HEK293 (cell line): ENCODE results near the gene RIPOR3.

Experiments
- CTCF ChIA-PET: fragments of 350-600 bp; formaldehyde crosslinking; extraction: SDS; loops from one replicate; lab custom pipeline; 2021; ENCODE audit warnings: antibody characterized with exemption; lab: Yijun Ruan, JAX
- POLR2A ChIA-PET: fragments of 300-600 bp; formaldehyde crosslinking; extraction: SDS; loops from one replicate; lab custom pipeline; 2020; ENCODE audit warnings: antibody characterized with exemption, inconsistent platforms; lab: Yijun Ruan, JAX
- H3K27ac ChIP-seq: fragments of 200-500 bp; sonication (Bioruptor generic); 2 replicates; pipeline ENCODE4 v1.5.1; 2014; ENCODE audit warnings: low read depth, low read length, control low read depth, inconsistent platforms; ENCODE audit errors: extremely low read depth
- H3K36me3 ChIP-seq, 2 experiments: fragments of 200-500 bp in 1 of 2; sonication (Bioruptor generic) in 1 of 2; 1 replicate in 1 of 2; 2 replicates in 1 of 2; pipeline ENCODE4 v1.5.1; 2014 to 2017; ENCODE audit warnings: inconsistent platforms in 2 of 2, low read length in 2 of 2; ENCODE audit not compliant: control insufficient read depth in 2 of 2, insufficient read depth in 1 of 2
- H3K4me1 ChIP-seq: fragments of 200-500 bp; sonication (Bioruptor generic); 2 replicates; pipeline ENCODE4 v1.5.1; 2014; ENCODE audit warnings: mild to moderate bottlenecking, low read length, inconsistent platforms; ENCODE audit not compliant: control insufficient read depth, insufficient read depth
- H3K4me3 ChIP-seq: 2 replicates; pipeline ENCODE4 v1.5.1; 2011; ENCODE audit warnings: low read depth, mild to moderate bottlenecking, control low read depth, low read length, moderate library complexity
- H3K9me3 ChIP-seq: fragments of 200-500 bp; sonication (Bioruptor generic); 2 replicates; pipeline ENCODE4 v1.5.1; 2014; ENCODE audit warnings: low read depth, low read length, inconsistent platforms; ENCODE audit not compliant: control insufficient read depth, insufficient read depth
- BCL11B ChIP-seq: fragments of 450-650 bp; formaldehyde crosslinking; IDR thresholded peaks from 2 replicates; pipeline ENCODE4 v1.5.1; 2016; ENCODE audit warnings: low read depth, missing biosample characterization, missing genetic modification characterization
- EGR2 ChIP-seq: fragments of 450-650 bp; formaldehyde crosslinking; IDR thresholded peaks from 2 replicates; pipeline ENCODE4 v1.5.1; 2016; ENCODE audit warnings: low read depth, missing biosample characterization, missing genetic modification characterization
- FEZF1 ChIP-seq: fragments of 450-650 bp; formaldehyde crosslinking; IDR thresholded peaks from 2 replicates; pipeline ENCODE4 v1.5.1; 2016; ENCODE audit warnings: missing biosample characterization, missing genetic modification characterization
- IKZF3 ChIP-seq: fragments of 450-650 bp; IDR thresholded peaks from 2 replicates; pipeline ENCODE4 v1.5.0; 2018; ENCODE audit warnings: missing biosample characterization, mild to moderate bottlenecking, missing genetic modification characterization, moderate library complexity
- KLF1 ChIP-seq: fragments of 450-650 bp; formaldehyde crosslinking; IDR thresholded peaks from 2 replicates; pipeline ENCODE4 v1.5.1; 2016; ENCODE audit warnings: missing biosample characterization, missing genetic modification characterization
- SETDB1 ChIP-seq: IDR thresholded peaks from one replicate; pipeline ENCODE4 v1.6.1; 2017; ENCODE audit warnings: mild to moderate bottlenecking, low read length, moderate library complexity, mixed read lengths; ENCODE audit not compliant: insufficient read length
- ZNF114 ChIP-seq: fragments of 450-650 bp; formaldehyde crosslinking; IDR thresholded peaks from 2 replicates; pipeline ENCODE4 v1.5.0; 2017; ENCODE audit warnings: missing biosample characterization, missing genetic modification characterization
- ZNF221 ChIP-seq: fragments of 450-650 bp; formaldehyde crosslinking; IDR thresholded peaks from 2 replicates; pipeline ENCODE4 v1.5.1; 2017; ENCODE audit warnings: missing biosample characterization, missing genetic modification characterization, borderline replicate concordance
- ZNF239 ChIP-seq: fragments of 450-650 bp; formaldehyde crosslinking; IDR thresholded peaks from 2 replicates; pipeline ENCODE4 v1.5.1; 2016; ENCODE audit warnings: missing biosample characterization, missing genetic modification characterization
- ZNF248 ChIP-seq: fragments of 450-650 bp; formaldehyde crosslinking; IDR thresholded peaks from 2 replicates; pipeline ENCODE4 v1.5.1; 2017; ENCODE audit warnings: missing biosample characterization, missing genetic modification characterization
- ZNF341 ChIP-seq: fragments of 450-650 bp; formaldehyde crosslinking; IDR thresholded peaks from 2 replicates; pipeline ENCODE4; 2016; ENCODE audit warnings: low read depth, missing biosample characterization, missing genetic modification characterization
- ZNF433 ChIP-seq: fragments of 450-650 bp; formaldehyde crosslinking; IDR thresholded peaks from 2 replicates; pipeline ENCODE4 v1.5.1; 2016; ENCODE audit warnings: missing biosample characterization, missing genetic modification characterization, low read depth
- ZNF600 ChIP-seq: fragments of 450-650 bp; formaldehyde crosslinking; IDR thresholded peaks from 2 replicates; pipeline ENCODE4 v1.5.1; 2016; ENCODE audit warnings: missing biosample characterization, missing genetic modification characterization
- ZNF621 ChIP-seq: fragments of 450-650 bp; formaldehyde crosslinking; IDR thresholded peaks from 2 replicates; pipeline ENCODE4 v1.5.1; 2017; ENCODE audit warnings: missing biosample characterization, missing genetic modification characterization
- ZNF670 ChIP-seq: fragments of 450-650 bp; formaldehyde crosslinking; IDR thresholded peaks from 2 replicates; pipeline ENCODE4 v1.5.1; 2016; ENCODE audit warnings: missing biosample characterization, missing genetic modification characterization, low read depth
- ZNF747 ChIP-seq: fragments of 450-650 bp; formaldehyde crosslinking; IDR thresholded peaks from 2 replicates; pipeline ENCODE4 v1.5.1; 2016; ENCODE audit warnings: missing biosample characterization, missing genetic modification characterization
- TF ChIP-seq, protein P1 (sequence below): fragments of 450-650 bp; formaldehyde crosslinking; IDR thresholded peaks from 2 replicates; pipeline ENCODE4 v1.5.1; 2016; ENCODE audit warnings: missing biosample characterization, missing genetic modification characterization, borderline replicate concordance
- TF ChIP-seq, protein P2 (sequence below): fragments of 450-650 bp; formaldehyde crosslinking; IDR thresholded peaks from 2 replicates; pipeline ENCODE4 v1.5.1; 2016; ENCODE audit warnings: missing biosample characterization, missing genetic modification characterization
- TF ChIP-seq, protein P3 (sequence below): fragments of 450-650 bp; formaldehyde crosslinking; IDR thresholded peaks from 2 replicates; pipeline ENCODE4 v1.5.1; 2017; ENCODE audit warnings: missing biosample characterization, missing genetic modification characterization

RIPOR3 gene

DNA sequence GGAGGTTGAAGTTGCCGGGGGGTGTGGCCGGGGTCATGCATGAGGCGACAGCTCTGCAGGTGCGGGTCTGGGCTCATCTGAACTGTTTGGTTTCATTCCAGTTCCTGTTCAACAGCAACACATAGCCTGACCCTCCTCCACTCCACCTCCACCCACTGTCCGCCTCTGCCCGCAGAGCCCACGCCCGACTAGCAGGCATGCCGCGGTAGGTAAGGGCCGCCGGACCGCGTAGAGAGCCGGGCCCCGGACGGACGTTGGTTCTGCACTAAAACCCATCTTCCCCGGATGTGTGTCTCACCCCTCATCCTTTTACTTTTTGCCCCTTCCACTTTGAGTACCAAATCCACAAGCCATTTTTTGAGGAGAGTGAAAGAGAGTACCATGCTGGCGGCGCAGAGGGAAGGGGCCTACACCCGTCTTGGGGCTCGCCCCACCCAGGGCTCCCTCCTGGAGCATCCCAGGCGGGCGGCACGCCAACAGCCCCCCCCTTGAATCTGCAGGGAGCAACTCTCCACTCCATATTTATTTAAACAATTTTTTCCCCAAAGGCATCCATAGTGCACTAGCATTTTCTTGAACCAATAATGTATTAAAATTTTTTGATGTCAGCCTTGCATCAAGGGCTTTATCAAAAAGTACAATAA lies 108.6 kb downstream of the RIPOR3 start:
- Histone ChIP-seq H3K9me3 (no peaks in the 10 kb centered on the region), H3K4me1 (no peaks in the 10 kb centered on the region), H3K36me3 (peaks cover 3 to 89% of the 10 kb centered on the region in 2 experiments; a peak in 1 of 3 replicates), H3K27ac (no peak overlapping the region), H3K4me3 (no peak overlapping the region)
- CTCF ChIA-PET: interaction anchor here (0.7 kb wide), 1 partner anchor 35 kb away, joined by 3 read pairs; no protein-coding TSS in a partner anchor
- POLR2A ChIA-PET: no interaction called here
- TF ChIP-seq KLF1 (tag by site-specific recombination) (peak; percentile 33; the same call in 1 of the 2 replicates), ZNF433 (tag by site-specific recombination) (no peak), EGR2 (tag by site-specific recombination) (no peak)

DNA sequence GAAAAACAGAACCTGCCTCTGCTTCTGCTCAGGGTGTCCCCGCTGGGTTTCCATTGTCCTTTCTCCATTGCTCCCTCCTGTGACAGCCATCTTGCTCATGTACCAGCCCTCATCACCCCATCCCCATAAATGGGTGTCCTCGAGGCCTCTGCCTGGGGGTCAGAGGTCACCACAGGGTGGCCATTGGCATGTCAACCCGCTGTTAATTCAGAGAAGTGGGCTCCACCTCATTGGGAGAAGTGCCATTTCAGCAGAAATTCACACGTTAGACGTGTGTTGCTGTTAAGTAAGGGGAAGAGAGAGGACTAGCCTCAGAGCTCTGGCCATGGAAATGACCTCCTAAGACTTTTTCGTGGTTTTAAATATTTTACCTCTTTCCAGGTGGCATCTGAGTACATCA lies 109.2 kb downstream of the RIPOR3 start:
- Histone ChIP-seq H3K9me3 (no peaks in the 10 kb centered on the region), H3K4me1 (no peaks in the 10 kb centered on the region), H3K27ac (no peak overlapping the region)
- POLR2A ChIA-PET: no interaction called here
- TF ChIP-seq, protein P1, sequence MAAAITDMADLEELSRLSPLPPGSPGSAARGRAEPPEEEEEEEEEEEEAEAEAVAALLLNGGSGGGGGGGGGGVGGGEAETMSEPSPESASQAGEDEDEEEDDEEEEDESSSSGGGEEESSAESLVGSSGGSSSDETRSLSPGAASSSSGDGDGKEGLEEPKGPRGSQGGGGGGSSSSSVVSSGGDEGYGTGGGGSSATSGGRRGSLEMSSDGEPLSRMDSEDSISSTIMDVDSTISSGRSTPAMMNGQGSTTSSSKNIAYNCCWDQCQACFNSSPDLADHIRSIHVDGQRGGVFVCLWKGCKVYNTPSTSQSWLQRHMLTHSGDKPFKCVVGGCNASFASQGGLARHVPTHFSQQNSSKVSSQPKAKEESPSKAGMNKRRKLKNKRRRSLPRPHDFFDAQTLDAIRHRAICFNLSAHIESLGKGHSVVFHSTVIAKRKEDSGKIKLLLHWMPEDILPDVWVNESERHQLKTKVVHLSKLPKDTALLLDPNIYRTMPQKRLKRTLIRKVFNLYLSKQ (tag by site-specific recombination): no peak
- TF ChIP-seq, protein P2, sequence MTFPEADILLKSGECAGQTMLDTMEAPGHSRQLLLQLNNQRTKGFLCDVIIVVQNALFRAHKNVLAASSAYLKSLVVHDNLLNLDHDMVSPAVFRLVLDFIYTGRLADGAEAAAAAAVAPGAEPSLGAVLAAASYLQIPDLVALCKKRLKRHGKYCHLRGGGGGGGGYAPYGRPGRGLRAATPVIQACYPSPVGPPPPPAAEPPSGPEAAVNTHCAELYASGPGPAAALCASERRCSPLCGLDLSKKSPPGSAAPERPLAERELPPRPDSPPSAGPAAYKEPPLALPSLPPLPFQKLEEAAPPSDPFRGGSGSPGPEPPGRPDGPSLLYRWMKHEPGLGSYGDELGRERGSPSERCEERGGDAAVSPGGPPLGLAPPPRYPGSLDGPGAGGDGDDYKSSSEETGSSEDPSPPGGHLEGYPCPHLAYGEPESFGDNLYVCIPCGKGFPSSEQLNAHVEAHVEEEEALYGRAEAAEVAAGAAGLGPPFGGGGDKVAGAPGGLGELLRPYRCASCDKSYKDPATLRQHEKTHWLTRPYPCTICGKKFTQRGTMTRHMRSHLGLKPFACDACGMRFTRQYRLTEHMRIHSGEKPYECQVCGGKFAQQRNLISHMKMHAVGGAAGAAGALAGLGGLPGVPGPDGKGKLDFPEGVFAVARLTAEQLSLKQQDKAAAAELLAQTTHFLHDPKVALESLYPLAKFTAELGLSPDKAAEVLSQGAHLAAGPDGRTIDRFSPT: no peak
- TF ChIP-seq, protein P3, sequence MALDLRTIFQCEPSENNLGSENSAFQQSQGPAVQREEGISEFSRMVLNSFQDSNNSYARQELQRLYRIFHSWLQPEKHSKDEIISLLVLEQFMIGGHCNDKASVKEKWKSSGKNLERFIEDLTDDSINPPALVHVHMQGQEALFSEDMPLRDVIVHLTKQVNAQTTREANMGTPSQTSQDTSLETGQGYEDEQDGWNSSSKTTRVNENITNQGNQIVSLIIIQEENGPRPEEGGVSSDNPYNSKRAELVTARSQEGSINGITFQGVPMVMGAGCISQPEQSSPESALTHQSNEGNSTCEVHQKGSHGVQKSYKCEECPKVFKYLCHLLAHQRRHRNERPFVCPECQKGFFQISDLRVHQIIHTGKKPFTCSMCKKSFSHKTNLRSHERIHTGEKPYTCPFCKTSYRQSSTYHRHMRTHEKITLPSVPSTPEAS (tag by site-specific recombination): no peak
- TF ChIP-seq SETDB1: no peak
- TF ChIP-seq ZNF747 (tag by site-specific recombination): no peak
- no peak for TF ChIP-seq ZNF114 (tag by site-specific recombination)
- no peak for TF ChIP-seq FEZF1 (tag by site-specific recombination)
- no peak for TF ChIP-seq ZNF621 (tag by site-specific recombination)
- no peak for TF ChIP-seq ZNF670
- no peak for TF ChIP-seq ZNF341 (tag by site-specific recombination)
- no peak for TF ChIP-seq IKZF3 (tag by site-specific recombination)
- TF ChIP-seq BCL11B (tag by site-specific recombination): no peak
- TF ChIP-seq, all 188 proteins: peak for 0
- Histone ChIP-seq H3K36me3 (peaks cover 3 to 91% of the 10 kb centered on the region in 2 experiments; a peak in 1 of 3 replicates), H3K4me3 (no peak overlapping the region)
- CTCF ChIA-PET: interaction anchor here (0.5 to 0.7 kb wide), 3 partner anchors 34 to 666 kb away, joined by 3 to 5 read pairs (median 3); no protein-coding TSS in a partner anchor

DNA sequence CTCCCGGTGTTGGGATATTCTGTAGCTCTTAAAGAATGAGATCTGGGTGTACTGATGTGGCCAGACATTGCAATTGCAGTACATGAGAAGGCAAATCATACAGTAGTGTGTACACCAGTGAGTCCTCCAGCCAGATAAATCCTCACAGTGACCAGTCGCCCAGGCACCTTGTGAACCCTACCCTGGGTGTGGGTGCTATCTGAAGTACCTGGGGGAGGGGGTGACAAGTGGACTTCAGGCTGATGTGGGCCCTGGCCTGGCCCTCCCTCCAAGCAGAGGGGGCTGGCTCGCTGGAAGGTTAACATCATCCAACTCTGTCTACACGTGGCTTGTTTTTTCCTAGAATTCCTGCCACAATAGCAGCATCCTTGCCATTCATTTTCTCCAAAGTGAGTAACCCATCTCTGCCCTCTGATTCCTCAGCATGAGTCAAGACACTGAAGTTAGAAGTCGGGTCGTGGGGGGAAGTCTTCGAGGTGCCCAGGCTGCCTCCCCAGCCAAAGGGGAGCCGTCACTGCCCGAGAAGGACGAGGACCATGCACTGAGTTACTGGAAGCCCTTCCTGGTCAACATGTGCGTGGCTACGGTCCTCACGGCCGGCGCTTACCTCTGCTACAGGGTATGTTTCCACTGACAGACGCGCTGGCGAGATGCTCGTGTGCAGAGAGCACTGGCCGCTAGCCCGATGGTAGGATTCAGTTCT lies 110.3 kb downstream of the RIPOR3 start:
- Histone ChIP-seq H3K9me3 (no peaks in the 10 kb centered on the region), H3K4me3 (no peak overlapping the region), H3K36me3 (peaks cover 3 to 90% of the 10 kb centered on the region in 2 experiments; a peak in 1 of 3 replicates), H3K27ac (no peak overlapping the region), H3K4me1 (no peaks in the 10 kb centered on the region)
- ChIA-PET CTCF (interaction anchor here (0.6 to 1.9 kb wide), 5 partner anchors 9 to 639 kb away, joined by 3 to 4 read pairs (median 3); no protein-coding TSS in a partner anchor), POLR2A (no interaction called here)
- TF ChIP-seq ZNF600 (tag by site-specific recombination): no peak
- no peak for TF ChIP-seq ZNF248 (tag by site-specific recombination)
- TF ChIP-seq ZNF239 (tag by site-specific recombination): no peak
- no peak for TF ChIP-seq ZNF221 (tag by site-specific recombination)
